Astrocyte (in vitro differentiated cells and primary cell): ENCODE data around the gene AKAP8L. TPM values are rescaled to one million over a fixed set of nuclear protein-coding genes. Genes with fewer than 3 reads are reported as not detected.

ENCODE experiments used
- DNase-seq: peaks from one replicate; pipeline ENCODE4 v3.0.0-alpha.2; 2010; ENCODE audit warnings: low read depth
- FAIRE-seq: peaks from 2 replicates; lab custom pipeline; 2011; peaks lifted over from hg19 to GRCh38; lab: Jason Lieb, UNC
- H2AFZ ChIP-seq: 2 replicates; pipeline ENCODE4 v1.6.0; 2012; ENCODE audit warnings: low read depth, low read length, inconsistent platforms
- H3K27ac ChIP-seq: 2 replicates; pipeline ENCODE4 v1.5.1; 2011; ENCODE audit warnings: low read depth, low read length, inconsistent platforms
- H3K27me3 ChIP-seq: 2 replicates; pipeline ENCODE4 v1.6.0; 2011; ENCODE audit warnings: low read length, inconsistent platforms; ENCODE audit not compliant: insufficient read depth
- H3K36me3 ChIP-seq: 2 replicates; pipeline ENCODE4 v1.5.1; 2011; ENCODE audit warnings: low read length, inconsistent platforms; ENCODE audit not compliant: insufficient read depth
- H3K4me1 ChIP-seq: 2 replicates; pipeline ENCODE4 v1.5.1; 2011; ENCODE audit warnings: low read length, inconsistent platforms; ENCODE audit not compliant: insufficient read depth
- H3K4me2 ChIP-seq: 2 replicates; pipeline ENCODE4 v1.6.0; 2012; ENCODE audit warnings: low read length, inconsistent platforms
- H3K4me3 ChIP-seq: 2 replicates; pipeline ENCODE4 v1.5.1; 2011; ENCODE audit warnings: low read depth, mild to moderate bottlenecking, low read length, inconsistent platforms; ENCODE audit not compliant: insufficient read depth
- H3K79me2 ChIP-seq: 2 replicates; pipeline ENCODE4 v1.6.0; 2012; ENCODE audit warnings: mild to moderate bottlenecking, low read length, inconsistent platforms; ENCODE audit not compliant: insufficient read depth
- H3K9ac ChIP-seq: 2 replicates; pipeline ENCODE4 v1.6.0; 2012; ENCODE audit warnings: mild to moderate bottlenecking, low read length, inconsistent platforms
- H3K9me3 ChIP-seq: 2 replicates; pipeline ENCODE4 v1.5.1; 2012; ENCODE audit warnings: low read depth, mild to moderate bottlenecking, low read length, inconsistent platforms; ENCODE audit not compliant: insufficient read depth
- H4K20me1 ChIP-seq: 2 replicates; pipeline ENCODE4 v1.6.0; 2012; ENCODE audit warnings: low read length, inconsistent platforms; ENCODE audit not compliant: insufficient read depth
- H3K27ac Mint-ChIP-seq: one replicate; pipeline ENCODE4 v1.8.0; 2021; ENCODE audit warnings: mild to moderate bottlenecking, mixed read lengths; ENCODE audit not compliant: unreplicated experiment
- H3K27me3 Mint-ChIP-seq: one replicate; pipeline ENCODE4 v1.8.0; 2021; ENCODE audit warnings: low read depth, mixed read lengths; ENCODE audit not compliant: unreplicated experiment
- H3K36me3 Mint-ChIP-seq: one replicate; pipeline ENCODE4 v1.8.0; 2021; ENCODE audit warnings: low read depth, mixed read lengths; ENCODE audit not compliant: unreplicated experiment
- H3K4me1 Mint-ChIP-seq: one replicate; pipeline ENCODE4 v1.8.0; 2021; ENCODE audit warnings: low read depth, mixed read lengths; ENCODE audit not compliant: unreplicated experiment
- H3K4me3 Mint-ChIP-seq: one replicate; pipeline ENCODE4 v1.8.0; 2021; ENCODE audit warnings: mild to moderate bottlenecking, moderate library complexity, mixed read lengths; ENCODE audit not compliant: unreplicated experiment
- H3K9me3 Mint-ChIP-seq: one replicate; pipeline ENCODE4 v1.8.0; 2021; ENCODE audit warnings: mild to moderate bottlenecking, mixed read lengths; ENCODE audit not compliant: unreplicated experiment
- EZH2 ChIP-seq: IDR thresholded peaks from 2 replicates; pipeline ENCODE4 v1.6.1; 2012; ENCODE audit warnings: mild to moderate bottlenecking, low read length, inconsistent platforms; ENCODE audit not compliant: insufficient read depth
- total RNA-seq: library from RNA; stranded (reverse); gene quantifications from 2 replicates; pipeline ENCODE4 v1.2.1, GENCODE V29; 2021
- TF ChIP-seq, protein P1 (sequence below): IDR thresholded peaks from 2 replicates; pipeline ENCODE4 v1.5.1; 2011; ENCODE audit warnings: low read depth, mild to moderate bottlenecking, inconsistent platforms, low read length, moderate library complexity; ENCODE audit not compliant: insufficient read depth

The AKAP8L gene
- total RNA-seq, 1 donor from 2014 or later, result 101 TPM

DNA sequence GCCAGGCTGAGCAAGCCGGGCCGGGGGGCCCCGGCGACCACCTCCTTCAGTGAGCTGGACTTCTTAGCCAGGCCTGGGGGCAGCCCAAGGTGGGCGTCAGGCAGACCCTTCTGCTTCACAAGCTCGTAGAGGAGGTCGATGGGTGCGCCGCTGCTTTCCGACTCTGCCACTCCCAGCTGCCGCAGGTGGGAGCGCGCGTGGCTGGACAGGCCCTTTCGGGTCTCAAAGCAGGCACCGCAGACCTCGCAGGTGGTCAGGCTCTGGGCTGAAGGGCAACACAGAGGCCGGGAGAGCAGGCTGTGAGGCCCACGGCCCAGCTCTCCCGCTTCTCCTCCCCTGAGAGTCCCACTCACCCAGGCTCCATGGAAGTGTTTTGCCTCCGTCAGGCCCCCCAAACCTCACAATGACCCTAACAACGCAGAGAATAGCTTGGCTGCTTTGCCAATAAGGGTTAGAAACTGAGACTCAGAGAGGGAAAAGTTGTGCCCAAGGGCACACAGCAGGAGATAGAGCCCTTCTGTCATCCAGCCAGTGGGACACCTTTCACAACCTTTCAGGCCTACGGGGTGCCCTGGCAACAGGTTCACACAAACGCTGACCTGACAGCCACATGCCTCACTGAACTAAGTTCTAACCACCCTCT, 11.2 kb upstream of the AKAP8L start:
- no peaks in the 10 kb centered on the region for H3K27me3 Mint-ChIP-seq
- peak overlapping the region; percentile 99 for H3K4me3 Mint-ChIP-seq
- H3K4me1 ChIP-seq, result peaks cover 19% of the 10 kb centered on the region
- no peak overlapping the region for H2AFZ ChIP-seq
- peaks cover 55% of the 10 kb centered on the region for H3K79me2 ChIP-seq
- H4K20me1 ChIP-seq, result peaks cover 56% of the 10 kb centered on the region
- no peak overlapping the region for H3K4me3 ChIP-seq
- FAIRE-seq (no peak), DNase-seq (no peak)
- H3K36me3 Mint-ChIP-seq, result peaks cover 15% of the 10 kb centered on the region
- H3K36me3 ChIP-seq, result peaks cover 7% of the 10 kb centered on the region
- H3K4me2 ChIP-seq, result no peak overlapping the region
- TF ChIP-seq, protein P1, sequence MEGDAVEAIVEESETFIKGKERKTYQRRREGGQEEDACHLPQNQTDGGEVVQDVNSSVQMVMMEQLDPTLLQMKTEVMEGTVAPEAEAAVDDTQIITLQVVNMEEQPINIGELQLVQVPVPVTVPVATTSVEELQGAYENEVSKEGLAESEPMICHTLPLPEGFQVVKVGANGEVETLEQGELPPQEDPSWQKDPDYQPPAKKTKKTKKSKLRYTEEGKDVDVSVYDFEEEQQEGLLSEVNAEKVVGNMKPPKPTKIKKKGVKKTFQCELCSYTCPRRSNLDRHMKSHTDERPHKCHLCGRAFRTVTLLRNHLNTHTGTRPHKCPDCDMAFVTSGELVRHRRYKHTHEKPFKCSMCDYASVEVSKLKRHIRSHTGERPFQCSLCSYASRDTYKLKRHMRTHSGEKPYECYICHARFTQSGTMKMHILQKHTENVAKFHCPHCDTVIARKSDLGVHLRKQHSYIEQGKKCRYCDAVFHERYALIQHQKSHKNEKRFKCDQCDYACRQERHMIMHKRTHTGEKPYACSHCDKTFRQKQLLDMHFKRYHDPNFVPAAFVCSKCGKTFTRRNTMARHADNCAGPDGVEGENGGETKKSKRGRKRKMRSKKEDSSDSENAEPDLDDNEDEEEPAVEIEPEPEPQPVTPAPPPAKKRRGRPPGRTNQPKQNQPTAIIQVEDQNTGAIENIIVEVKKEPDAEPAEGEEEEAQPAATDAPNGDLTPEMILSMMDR, result no peak
- TF ChIP-seq EZH2, result no peak
- H3K27ac ChIP-seq, result no peak overlapping the region
- H3K9me3 ChIP-seq, result no peaks in the 10 kb centered on the region
- H3K9me3 Mint-ChIP-seq, result peaks cover 2% of the 10 kb centered on the region
- no peaks in the 10 kb centered on the region for H3K27me3 ChIP-seq
- H3K27ac Mint-ChIP-seq, result no peak overlapping the region
- peaks cover 14% of the 10 kb centered on the region for H3K4me1 Mint-ChIP-seq
- H3K9ac ChIP-seq, result no peak overlapping the region

- Mint-ChIP-seq H3K9me3 (peaks cover 2% of the 10 kb centered on the region), H3K4me3 (no peak overlapping the region)
- no peak for FAIRE-seq
Measured at GRCh38 chr19:15428956-15429824, 10.4 kb upstream of the AKAP8L start.

More at GRCh38 chr19:15428956-15429824, 10.4 kb upstream of the AKAP8L start:
- Mint-ChIP-seq H3K4me1 (peaks cover 14% of the 10 kb centered on the region), H3K27me3 (no peaks in the 10 kb centered on the region), H3K36me3 (peaks cover 15% of the 10 kb centered on the region), H3K27ac (no peak overlapping the region)
- Histone ChIP-seq H3K9me3 (no peaks in the 10 kb centered on the region), H3K4me1 (peaks cover 19% of the 10 kb centered on the region), H3K4me3 (no peak overlapping the region), H3K27me3 (no peaks in the 10 kb centered on the region), H3K36me3 (peaks cover 7% of the 10 kb centered on the region), H4K20me1 (peaks cover 56% of the 10 kb centered on the region), H3K4me2 (no peak overlapping the region), H3K79me2 (peaks cover 55% of the 10 kb centered on the region), H2AFZ (no peak overlapping the region), H3K27ac (no peak overlapping the region), H3K9ac (no peak overlapping the region)
- no peak for DNase-seq
- TF ChIP-seq, protein P1, result no peak
- TF ChIP-seq EZH2, result no peak
